SK-N-SH treated with all-trans-retinoic acid at 6 μM for 48 hours (cell line): ENCODE results near the gene FOXE1.

Experiments
- ATAC-seq: fragments of 200-7000 bp; cut with Tn5 transposase; 3 replicates; pipeline ENCODE4 v1.9.1; 2020; ENCODE audit warnings: mild to moderate bottlenecking, moderate library complexity
- ARNTL ChIP-seq: fragments of 450-650 bp; formaldehyde crosslinking; IDR thresholded peaks from 2 replicates; pipeline ENCODE4 v1.5.0; 2020; ENCODE audit warnings: low read depth, mild to moderate bottlenecking, moderate library complexity, borderline replicate concordance
- BACH2 ChIP-seq: fragments of 250-450 bp; sonication (Bioruptor Pico); IDR thresholded peaks from 2 replicates; pipeline ENCODE4 v1.9.0; 2021; ENCODE audit warnings: mild to moderate bottlenecking, borderline replicate concordance
- CSDC2 ChIP-seq: fragments of 250-450 bp; sonication (Bioruptor Pico); IDR thresholded peaks from 2 replicates; pipeline ENCODE4 v1.5.0; 2020; ENCODE audit warnings: mild to moderate bottlenecking, moderate library complexity
- GLIS3 ChIP-seq: fragments of 250-450 bp; sonication (Bioruptor Pico); IDR thresholded peaks from 2 replicates; pipeline ENCODE4 v1.5.0; 2020; ENCODE audit warnings: mild to moderate bottlenecking, moderate library complexity
- ISL1 ChIP-seq: fragments of 250-450 bp; sonication (Bioruptor Pico); IDR thresholded peaks from 2 replicates; pipeline ENCODE4 v2.1.2; 2022; ENCODE audit warnings: mild to moderate bottlenecking, moderate library complexity
- PPARA ChIP-seq: fragments of 250-450 bp; sonication (Bioruptor Pico); IDR thresholded peaks from 2 replicates; pipeline ENCODE4 v1.5.0; 2020; ENCODE audit warnings: mild to moderate bottlenecking, borderline replicate concordance
- RARB ChIP-seq: fragments of 250-450 bp; sonication (Bioruptor Pico); IDR thresholded peaks from 2 replicates; pipeline ENCODE4 v1.8.0; 2021; ENCODE audit warnings: mild to moderate bottlenecking, moderate library complexity
- SNAI2 ChIP-seq: fragments of 250-450 bp; sonication (Bioruptor Pico); IDR thresholded peaks from 2 replicates; pipeline ENCODE4 v1.5.0; 2020; ENCODE audit warnings: mild to moderate bottlenecking, moderate library complexity
- TCF4 ChIP-seq: fragments of 250-450 bp; sonication (Bioruptor Pico); IDR thresholded peaks from 2 replicates; pipeline ENCODE4 v1.8.0; 2021; ENCODE audit warnings: mild to moderate bottlenecking, moderate library complexity, borderline replicate concordance
- TOX ChIP-seq: fragments of 250-450 bp; sonication (Bioruptor Pico); IDR thresholded peaks from 2 replicates; pipeline ENCODE4 v1.8.0; 2021; ENCODE audit warnings: mild to moderate bottlenecking, moderate library complexity, borderline replicate concordance
- ZC3H10 ChIP-seq: fragments of 250-450 bp; sonication (Bioruptor Pico); IDR thresholded peaks from 2 replicates; pipeline ENCODE4 v1.5.1; 2021; ENCODE audit warnings: mild to moderate bottlenecking, moderate library complexity
- ZFP3 ChIP-seq: fragments of 250-450 bp; sonication (Bioruptor Pico); IDR thresholded peaks from 2 replicates; pipeline ENCODE4 v1.5.0; 2020; ENCODE audit warnings: mild to moderate bottlenecking, moderate library complexity
- ZFP30 ChIP-seq: fragments of 450-650 bp; formaldehyde crosslinking; IDR thresholded peaks from 2 replicates; pipeline ENCODE4 v1.5.0; 2022; ENCODE audit warnings: mild to moderate bottlenecking, moderate library complexity
- ZNF565 ChIP-seq: fragments of 450-650 bp; formaldehyde crosslinking; conservative IDR thresholded peaks from 2 replicates; pipeline ENCODE4 v1.5.0; 2020; ENCODE audit warnings: low read depth, mild to moderate bottlenecking, moderate library complexity
- ZNF70 ChIP-seq: fragments of 450-650 bp; formaldehyde crosslinking; IDR thresholded peaks from 2 replicates; pipeline ENCODE4 v1.5.0; 2020; ENCODE audit warnings: mild to moderate bottlenecking, moderate library complexity
- ZNF8 ChIP-seq: fragments of 450-650 bp; formaldehyde crosslinking; IDR thresholded peaks from 2 replicates; pipeline ENCODE4 v1.5.0; 2020; ENCODE audit warnings: mild to moderate bottlenecking, moderate library complexity
- TF ChIP-seq, protein P1 (sequence below): fragments of 250-450 bp; sonication (Bioruptor Pico); IDR thresholded peaks from 2 replicates; pipeline ENCODE4 v1.5.1; 2021; ENCODE audit warnings: mild to moderate bottlenecking, moderate library complexity
- TF ChIP-seq, protein P2 (sequence below): fragments of 250-450 bp; sonication (Bioruptor Pico); IDR thresholded peaks from 2 replicates; pipeline ENCODE4 v1.5.0; 2020; ENCODE audit warnings: mild to moderate bottlenecking, moderate library complexity
- TF ChIP-seq, protein P3 (sequence below): fragments of 250-450 bp; sonication (Bioruptor Pico); IDR thresholded peaks from 2 replicates; pipeline ENCODE4 v1.8.0; 2021; ENCODE audit warnings: low read depth, mild to moderate bottlenecking, moderate library complexity, borderline replicate concordance
- TF ChIP-seq, protein P4 (sequence below): fragments of 250-450 bp; sonication (Bioruptor Pico); IDR thresholded peaks from 2 replicates; pipeline ENCODE4 v1.8.0; 2020; ENCODE audit warnings: mild to moderate bottlenecking, moderate library complexity, borderline replicate concordance

The FOXE1 gene

DNA sequence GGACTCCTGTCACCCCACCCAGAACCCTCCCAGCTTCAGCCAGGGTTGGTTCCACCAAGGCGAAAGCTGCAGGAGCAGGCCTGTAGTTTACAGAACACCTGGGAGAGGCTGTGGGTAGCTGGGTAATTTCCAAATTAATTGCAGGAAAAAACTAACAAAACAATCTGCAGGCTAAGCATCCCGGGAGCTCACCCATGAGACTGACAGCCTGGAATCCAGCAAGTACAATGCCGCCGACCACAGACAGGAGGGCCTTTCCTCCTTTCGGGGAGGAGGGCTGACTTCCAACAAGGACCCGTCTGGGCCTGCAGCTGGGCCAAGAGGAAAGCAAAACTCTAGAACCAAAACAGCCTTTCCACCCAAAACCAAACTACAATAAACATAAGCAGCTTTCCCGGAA, 10.3 kb downstream of the FOXE1 start (continued):
- TF ChIP-seq, protein P1, sequence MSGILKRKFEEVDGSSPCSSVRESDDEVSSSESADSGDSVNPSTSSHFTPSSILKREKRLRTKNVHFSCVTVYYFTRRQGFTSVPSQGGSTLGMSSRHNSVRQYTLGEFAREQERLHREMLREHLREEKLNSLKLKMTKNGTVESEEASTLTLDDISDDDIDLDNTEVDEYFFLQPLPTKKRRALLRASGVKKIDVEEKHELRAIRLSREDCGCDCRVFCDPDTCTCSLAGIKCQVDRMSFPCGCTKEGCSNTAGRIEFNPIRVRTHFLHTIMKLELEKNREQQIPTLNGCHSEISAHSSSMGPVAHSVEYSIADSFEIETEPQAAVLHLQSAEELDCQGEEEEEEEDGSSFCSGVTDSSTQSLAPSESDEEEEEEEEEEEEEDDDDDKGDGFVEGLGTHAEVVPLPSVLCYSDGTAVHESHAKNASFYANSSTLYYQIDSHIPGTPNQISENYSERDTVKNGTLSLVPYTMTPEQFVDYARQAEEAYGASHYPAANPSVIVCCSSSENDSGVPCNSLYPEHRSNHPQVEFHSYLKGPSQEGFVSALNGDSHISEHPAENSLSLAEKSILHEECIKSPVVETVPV: no peak

DNA sequence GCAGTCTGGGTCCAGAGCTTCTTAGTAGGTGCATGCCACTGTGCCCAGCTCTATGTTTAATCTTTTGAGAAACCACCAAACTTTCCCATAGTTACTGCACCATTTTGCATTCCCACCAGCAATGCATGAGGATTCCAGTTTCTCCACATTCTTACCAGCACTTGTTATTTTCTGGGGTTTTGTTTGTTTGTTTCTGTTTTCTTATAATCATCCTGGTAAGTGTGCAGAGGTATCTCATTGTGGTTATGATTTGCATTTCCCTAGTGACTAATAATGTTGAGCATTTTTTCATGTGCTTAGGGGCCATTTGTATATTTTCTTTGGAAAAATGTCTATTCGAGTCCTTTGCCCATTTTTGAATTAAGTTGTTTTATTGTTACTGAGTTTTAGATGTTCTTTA, 11.4 kb downstream of the FOXE1 start:
- TF ChIP-seq ZFP3 (CRISPR knock-in tag) (no peak), ZNF8 (CRISPR knock-in tag) (no peak), ISL1 (no peak), CSDC2 (CRISPR knock-in tag) (no peak)
- TF ChIP-seq, all 23 proteins: peak for 0
- ATAC-seq: no peak

DNA sequence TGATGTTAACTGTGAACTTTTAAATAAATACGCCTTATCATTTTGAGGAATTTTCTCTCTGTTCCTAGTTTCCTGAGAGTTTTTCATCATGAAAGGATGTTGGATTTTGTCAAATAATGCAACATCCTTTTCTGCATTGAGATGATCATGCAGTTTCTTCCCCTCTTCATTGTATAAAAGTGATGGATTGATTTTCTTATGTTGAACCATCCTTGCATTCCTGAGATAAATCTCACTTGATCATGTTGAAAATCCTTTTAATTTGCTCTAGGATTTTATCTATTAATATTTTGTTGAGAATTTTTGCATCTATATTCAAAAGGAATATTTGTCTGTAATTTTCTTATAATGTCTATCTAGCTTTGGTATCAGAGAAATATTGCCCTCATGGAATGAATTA, 13.3 kb downstream of the FOXE1 start:
- no peak for ATAC-seq
- TF ChIP-seq RARB (CRISPR knock-in tag) (no peak), ARNTL (no peak), ZNF8 (CRISPR knock-in tag) (no peak), ZFP3 (CRISPR knock-in tag) (no peak), BACH2 (CRISPR knock-in tag) (no peak), PPARA (CRISPR knock-in tag) (no peak), ZC3H10 (CRISPR knock-in tag) (no peak), ZNF70 (CRISPR knock-in tag) (no peak), GLIS3 (no peak), TOX (CRISPR knock-in tag) (no peak), ZFP30 (CRISPR knock-in tag) (no peak), TCF4 (CRISPR knock-in tag) (no peak)
- TF ChIP-seq, protein P2, sequence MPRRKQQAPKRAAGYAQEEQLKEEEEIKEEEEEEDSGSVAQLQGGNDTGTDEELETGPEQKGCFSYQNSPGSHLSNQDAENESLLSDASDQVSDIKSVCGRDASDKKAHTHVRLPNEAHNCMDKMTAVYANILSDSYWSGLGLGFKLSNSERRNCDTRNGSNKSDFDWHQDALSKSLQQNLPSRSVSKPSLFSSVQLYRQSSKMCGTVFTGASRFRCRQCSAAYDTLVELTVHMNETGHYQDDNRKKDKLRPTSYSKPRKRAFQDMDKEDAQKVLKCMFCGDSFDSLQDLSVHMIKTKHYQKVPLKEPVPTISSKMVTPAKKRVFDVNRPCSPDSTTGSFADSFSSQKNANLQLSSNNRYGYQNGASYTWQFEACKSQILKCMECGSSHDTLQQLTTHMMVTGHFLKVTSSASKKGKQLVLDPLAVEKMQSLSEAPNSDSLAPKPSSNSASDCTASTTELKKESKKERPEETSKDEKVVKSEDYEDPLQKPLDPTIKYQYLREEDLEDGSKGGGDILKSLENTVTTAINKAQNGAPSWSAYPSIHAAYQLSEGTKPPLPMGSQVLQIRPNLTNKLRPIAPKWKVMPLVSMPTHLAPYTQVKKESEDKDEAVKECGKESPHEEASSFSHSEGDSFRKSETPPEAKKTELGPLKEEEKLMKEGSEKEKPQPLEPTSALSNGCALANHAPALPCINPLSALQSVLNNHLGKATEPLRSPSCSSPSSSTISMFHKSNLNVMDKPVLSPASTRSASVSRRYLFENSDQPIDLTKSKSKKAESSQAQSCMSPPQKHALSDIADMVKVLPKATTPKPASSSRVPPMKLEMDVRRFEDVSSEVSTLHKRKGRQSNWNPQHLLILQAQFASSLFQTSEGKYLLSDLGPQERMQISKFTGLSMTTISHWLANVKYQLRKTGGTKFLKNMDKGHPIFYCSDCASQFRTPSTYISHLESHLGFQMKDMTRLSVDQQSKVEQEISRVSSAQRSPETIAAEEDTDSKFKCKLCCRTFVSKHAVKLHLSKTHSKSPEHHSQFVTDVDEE (CRISPR knock-in tag): no peak
- TF ChIP-seq, protein P3, sequence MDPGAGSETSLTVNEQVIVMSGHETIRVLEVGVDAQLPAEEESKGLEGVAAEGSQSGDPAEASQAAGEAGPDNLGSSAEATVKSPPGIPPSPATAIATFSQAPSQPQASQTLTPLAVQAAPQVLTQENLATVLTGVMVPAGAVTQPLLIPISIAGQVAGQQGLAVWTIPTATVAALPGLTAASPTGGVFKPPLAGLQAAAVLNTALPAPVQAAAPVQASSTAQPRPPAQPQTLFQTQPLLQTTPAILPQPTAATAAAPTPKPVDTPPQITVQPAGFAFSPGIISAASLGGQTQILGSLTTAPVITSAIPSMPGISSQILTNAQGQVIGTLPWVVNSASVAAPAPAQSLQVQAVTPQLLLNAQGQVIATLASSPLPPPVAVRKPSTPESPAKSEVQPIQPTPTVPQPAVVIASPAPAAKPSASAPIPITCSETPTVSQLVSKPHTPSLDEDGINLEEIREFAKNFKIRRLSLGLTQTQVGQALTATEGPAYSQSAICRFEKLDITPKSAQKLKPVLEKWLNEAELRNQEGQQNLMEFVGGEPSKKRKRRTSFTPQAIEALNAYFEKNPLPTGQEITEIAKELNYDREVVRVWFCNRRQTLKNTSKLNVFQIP (CRISPR knock-in tag): no peak

DNA sequence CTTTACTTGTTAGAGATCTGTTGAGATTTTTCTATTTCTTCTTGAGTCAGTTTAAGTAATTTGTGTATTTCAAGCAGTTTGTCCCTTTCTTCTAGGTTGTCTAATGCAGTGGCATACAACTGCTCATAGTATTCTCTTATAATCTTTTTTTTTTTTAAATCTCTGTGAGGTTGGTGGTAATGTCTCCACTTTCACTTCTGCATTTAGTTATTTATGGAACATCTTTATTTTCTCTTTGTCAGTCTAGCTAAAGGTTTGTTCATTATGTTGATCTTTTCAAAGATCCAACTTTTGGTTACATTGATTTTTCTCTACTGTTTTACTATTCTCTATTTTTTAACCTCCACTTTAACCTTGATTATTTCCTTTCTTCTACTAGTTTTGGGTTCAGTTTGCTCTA, 13.8 kb downstream of the FOXE1 start:
- ATAC-seq: no peak
- TF ChIP-seq ARNTL: no peak
- TF ChIP-seq ZNF565 (CRISPR knock-in tag): no peak
- TF ChIP-seq, protein P4, sequence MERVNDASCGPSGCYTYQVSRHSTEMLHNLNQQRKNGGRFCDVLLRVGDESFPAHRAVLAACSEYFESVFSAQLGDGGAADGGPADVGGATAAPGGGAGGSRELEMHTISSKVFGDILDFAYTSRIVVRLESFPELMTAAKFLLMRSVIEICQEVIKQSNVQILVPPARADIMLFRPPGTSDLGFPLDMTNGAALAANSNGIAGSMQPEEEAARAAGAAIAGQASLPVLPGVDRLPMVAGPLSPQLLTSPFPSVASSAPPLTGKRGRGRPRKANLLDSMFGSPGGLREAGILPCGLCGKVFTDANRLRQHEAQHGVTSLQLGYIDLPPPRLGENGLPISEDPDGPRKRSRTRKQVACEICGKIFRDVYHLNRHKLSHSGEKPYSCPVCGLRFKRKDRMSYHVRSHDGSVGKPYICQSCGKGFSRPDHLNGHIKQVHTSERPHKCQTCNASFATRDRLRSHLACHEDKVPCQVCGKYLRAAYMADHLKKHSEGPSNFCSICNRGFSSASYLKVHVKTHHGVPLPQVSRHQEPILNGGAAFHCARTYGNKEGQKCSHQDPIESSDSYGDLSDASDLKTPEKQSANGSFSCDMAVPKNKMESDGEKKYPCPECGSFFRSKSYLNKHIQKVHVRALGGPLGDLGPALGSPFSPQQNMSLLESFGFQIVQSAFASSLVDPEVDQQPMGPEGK (CRISPR knock-in tag): no peak
- TF ChIP-seq RARB (CRISPR knock-in tag): no peak
- TF ChIP-seq, protein P2 (CRISPR knock-in tag): no peak
- TF ChIP-seq ZNF8 (CRISPR knock-in tag): no peak
- TF ChIP-seq SNAI2 (CRISPR knock-in tag): no peak
- TF ChIP-seq TCF4 (CRISPR knock-in tag): no peak
- TF ChIP-seq ISL1: no peak
- TF ChIP-seq, protein P3 (CRISPR knock-in tag): no peak
- TF ChIP-seq, all 23 proteins: peak for 0
